ENCODE results near the gene MED25.

The MED25 gene

GRCh38 chr19:49858088-49858985, 40.2 kb downstream of the MED25 start:
- DNase-seq (ENCODE audit: low read depth in 2 of 2): no peak

- no peak for DNase-seq (ENCODE audit: low read depth in 2 of 2)
Measured at GRCh38 chr19:49859682-49860335, 41.7 kb downstream of the MED25 start.

- DNase-seq (ENCODE audit: low read depth in 2 of 2): no peak
Measured at GRCh38 chr19:49860336-49861102, 42.4 kb downstream of the MED25 start.

GRCh38 chr19:49861107-49861506, 43.0 kb downstream of the MED25 start:
- no peak for DNase-seq (ENCODE audit: low read depth in 2 of 2)

GRCh38 chr19:49861541-49862378, 43.7 kb downstream of the MED25 start:
- no peak for DNase-seq (ENCODE audit: low read depth in 2 of 2)

- no peak for DNase-seq (ENCODE audit: low read depth in 2 of 2)
Measured at GRCh38 chr19:49862391-49863253, 44.5 kb downstream of the MED25 start.

GRCh38 chr19:49863254-49863934, 45.3 kb downstream of the MED25 start:
- DNase-seq (ENCODE audit: low read depth in 2 of 2): no peak

GRCh38 chr19:49863935-49864320, 45.8 kb downstream of the MED25 start:
- no peak for DNase-seq (ENCODE audit: low read depth in 2 of 2)

- no peak for DNase-seq (ENCODE audit: low read depth in 2 of 2)
Measured at GRCh38 chr19:49864890-49865289, 46.8 kb downstream of the MED25 start.

- DNase-seq (ENCODE audit: low read depth in 2 of 2): peak; percentile 84 to 93
Measured at GRCh38 chr19:49866933-49867782, 49.1 kb downstream of the MED25 start, which contains the start of gene PNKP. Gene PNKP (minus strand): TSS chr19:49867576. CDS start chr19:49867204, 372 bp downstream.

- DNase-seq (ENCODE audit: low read depth in 2 of 2): no peak
Measured at GRCh38 chr19:49869009-49869483, 51.0 kb downstream of the MED25 start.

GRCh38 chr19:49869484-49870308, 51.6 kb downstream of the MED25 start:
- peak; percentile 81 to 82 for DNase-seq (ENCODE audit: low read depth in 2 of 2)

GRCh38 chr19:49870309-49870901, 52.3 kb downstream of the MED25 start:
- DNase-seq (ENCODE audit: low read depth in 2 of 2): no peak

GRCh38 chr19:49871349-49871985, 53.4 kb downstream of the MED25 start:
- no peak for DNase-seq (ENCODE audit: low read depth in 2 of 2)

GRCh38 chr19:49872245-49873128, 54.4 kb downstream of the MED25 start:
- no peak for DNase-seq (ENCODE audit: low read depth in 2 of 2)

- DNase-seq (ENCODE audit: low read depth in 2 of 2): no peak
Measured at GRCh38 chr19:49873129-49873521, 55.0 kb downstream of the MED25 start.

Data from stimulated activated CD4-positive, alpha-beta T cell treated with anti-CD3 and anti-CD28 coated beads, Interleukin-12 subunit alpha, Interleukin-12 subunit beta, amount 100 ng/mL, for 24 hours (primary cell).